ENCODE measurements around the gene SLC26A1. TPM values are rescaled to one million over a fixed set of nuclear protein-coding genes. Genes with fewer than 3 reads are reported as not detected.

Gene SLC26A1
- total and polyA plus RNA-seq, 2 of the 13 experiments (the other 11 are each of a cell fraction or from before 2014, with no cell fraction given), result 5.4 to 22.9 TPM

DNA sequence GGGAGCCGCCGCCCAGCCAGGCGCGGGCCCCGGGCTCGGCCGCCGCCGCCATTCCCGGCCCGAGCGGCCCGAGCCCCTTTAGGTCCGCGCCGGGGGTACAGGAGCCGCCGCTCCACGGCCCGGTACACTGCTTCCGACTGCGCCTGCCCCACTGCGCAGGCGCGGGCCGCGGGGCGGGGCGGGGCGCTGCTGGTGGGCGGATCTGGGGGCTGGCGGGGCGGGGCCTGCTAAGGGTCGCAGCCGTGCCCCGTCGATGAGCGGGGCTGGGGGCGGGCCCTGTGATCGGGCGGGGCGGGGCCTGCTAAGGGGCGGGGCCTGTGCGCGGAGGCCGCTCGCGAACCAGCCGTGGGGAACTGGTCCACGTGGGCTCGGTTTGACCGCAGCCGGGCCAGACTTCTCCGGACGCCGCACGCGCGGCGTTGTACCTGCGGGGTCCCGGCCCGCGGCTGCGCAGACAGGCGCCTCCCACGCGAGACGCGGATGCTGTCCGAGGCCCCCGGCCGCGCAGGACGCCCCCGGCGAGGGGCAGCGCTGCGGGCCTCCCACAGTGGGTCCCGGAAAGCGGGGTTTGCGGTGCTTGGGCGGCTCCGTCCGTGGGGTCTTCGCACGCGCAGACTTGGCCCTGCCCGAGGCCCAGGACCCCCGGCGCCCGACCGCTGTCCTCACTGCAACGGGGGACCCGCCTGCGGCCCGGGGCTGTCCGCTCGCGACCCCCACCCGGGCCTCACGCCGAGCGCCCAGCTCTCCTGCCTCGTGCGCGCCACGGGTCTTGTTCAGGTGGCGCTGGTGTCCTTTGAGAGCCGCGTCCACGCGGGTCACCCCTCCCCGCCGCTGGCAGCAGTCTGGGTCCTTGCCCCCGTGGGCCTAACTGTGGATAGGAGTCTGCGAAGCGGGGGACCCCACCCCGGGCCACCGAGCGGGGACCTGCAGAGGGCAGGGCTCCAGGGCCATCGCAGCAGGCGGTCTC, 19.5 kb downstream of the SLC26A1 start, which contains the start of gene DGKQ:
Gene DGKQ, minus strand, starts transcription at position 139 of the 967 bp plus-strand sequence. Its CDS starts 87 bp downstream, at position 52.
- H3K27me3 ChIP-seq (ENCODE audit: control insufficient read depth in 1 of 2, insufficient read depth in 2 of 2, low read length in 2 of 2), result peaks cover 0 to 3% of the 10 kb centered on the region in 2 experiments; a peak in 2 of 5 replicates
- H3K9me3 ChIP-seq (ENCODE audit: low read length), result no peaks in the 10 kb centered on the region
- peak within 1 kb of the TSS; percentile 74 to 87 (median 81) for H3K4me3 ChIP-seq (replicated peaks in 1 of 3; ENCODE audit: insufficient read depth in 1 of 3, low read depth in 2 of 3, low read length in 3 of 3)
- H3K36me3 ChIP-seq (replicated peaks in 1 of 2; ENCODE audit: control insufficient read depth in 1 of 2, insufficient read depth in 2 of 2, low read length in 2 of 2), result no peaks in the 10 kb centered on the region
- DNase-seq (ENCODE audit: low spot score), result peak; percentile 48
- intact Hi-C loops (cut with micrococcal nuclease; ENCODE audit: unreplicated experiment), result loop anchor here (2.0 kb wide), 1 partner anchor 19 kb away; the partner anchor contains the start of gene SLC26A1
- peak; percentile 67 for ATAC-seq
- H3K4me1 ChIP-seq (ENCODE audit: insufficient read depth, low read length), result peaks cover 21% of the 10 kb centered on the region
- H3K9ac ChIP-seq (ENCODE audit: insufficient read depth, low read depth, low read length), result peak within 1 kb of the TSS; percentile 67
- CTCF ChIA-PET (ENCODE audit: low intra/inter-chr PET ratio, low total read pairs), result no interaction called here
- H3K27ac ChIP-seq (ENCODE audit: extremely low read length, insufficient read depth, low read length), result no peak within 1 kb of the TSS
- POLR2A ChIA-PET, result interaction anchor here (1.4 kb wide), 1 partner anchor 42 kb away, joined by 4 read pairs; the partner anchor contains the start of genes GAK and TMEM175
- H4K20me1 ChIP-seq (ENCODE audit: insufficient read depth, low read length), result peaks cover 3% of the 10 kb centered on the region; the same call in 1 of the 2 replicates
- H3K4me2 ChIP-seq (ENCODE audit: low read depth, low read length), result peak within 1 kb of the TSS; percentile 98
- no peak within 1 kb of the TSS for H2AFZ ChIP-seq (ENCODE audit: low read length)
- no peak for FAIRE-seq
- in situ Hi-C loops (cut with HindIII; ENCODE audit: extremely low pct_ligation_motif_present, low pct_unique_long_range_greater_than_20kb), result no loop called here
- 58% methylated on average over 11 of the region's 123 CpGs for WGBS (ENCODE audit: low lambda C conversion rate)
- BruUV-seq (replicated peaks), result no TSS peak
- H3K79me2 ChIP-seq (ENCODE audit: insufficient read depth, low read length), result no peaks in the 10 kb centered on the region
- TF ChIP-seq ZFP36L2 (CRISPR knock-in tag; IDR thresholded peaks at IDR 0.05) (no peak), ZNF354B (CRISPR knock-in tag; IDR thresholded peaks at IDR 0.05) (no peak), MXI1 (IDR thresholded peaks at IDR 0.05; ENCODE audit: borderline replicate concordance, low read depth, low read length) (peak; percentile 17; the same call in 1 of the 3 replicates), PHF8 (CRISPR knock-in tag; IDR thresholded peaks at IDR 0.05) (peak; percentile 16; the same call in 1 of the 2 replicates), ZNF549 (CRISPR knock-in tag; IDR thresholded peaks at IDR 0.05) (no peak), TCF7L2 (IDR thresholded peaks at IDR 0.05; ENCODE audit: low read depth, low read length) (no peak), HOXA3 (CRISPR knock-in tag; IDR thresholded peaks at IDR 0.05) (peak; percentile 36; the same call in 1 of the 2 replicates)
- TF ChIP-seq, protein P1, sequence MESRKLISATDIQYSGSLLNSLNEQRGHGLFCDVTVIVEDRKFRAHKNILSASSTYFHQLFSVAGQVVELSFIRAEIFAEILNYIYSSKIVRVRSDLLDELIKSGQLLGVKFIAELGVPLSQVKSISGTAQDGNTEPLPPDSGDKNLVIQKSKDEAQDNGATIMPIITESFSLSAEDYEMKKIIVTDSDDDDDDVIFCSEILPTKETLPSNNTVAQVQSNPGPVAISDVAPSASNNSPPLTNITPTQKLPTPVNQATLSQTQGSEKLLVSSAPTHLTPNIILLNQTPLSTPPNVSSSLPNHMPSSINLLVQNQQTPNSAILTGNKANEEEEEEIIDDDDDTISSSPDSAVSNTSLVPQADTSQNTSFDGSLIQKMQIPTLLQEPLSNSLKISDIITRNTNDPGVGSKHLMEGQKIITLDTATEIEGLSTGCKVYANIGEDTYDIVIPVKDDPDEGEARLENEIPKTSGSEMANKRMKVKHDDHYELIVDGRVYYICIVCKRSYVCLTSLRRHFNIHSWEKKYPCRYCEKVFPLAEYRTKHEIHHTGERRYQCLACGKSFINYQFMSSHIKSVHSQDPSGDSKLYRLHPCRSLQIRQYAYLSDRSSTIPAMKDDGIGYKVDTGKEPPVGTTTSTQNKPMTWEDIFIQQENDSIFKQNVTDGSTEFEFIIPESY (CRISPR knock-in tag; IDR thresholded peaks at IDR 0.05), result peak; percentile 27; the same call in 1 of the 2 replicates
- TF ChIP-seq, protein P2, sequence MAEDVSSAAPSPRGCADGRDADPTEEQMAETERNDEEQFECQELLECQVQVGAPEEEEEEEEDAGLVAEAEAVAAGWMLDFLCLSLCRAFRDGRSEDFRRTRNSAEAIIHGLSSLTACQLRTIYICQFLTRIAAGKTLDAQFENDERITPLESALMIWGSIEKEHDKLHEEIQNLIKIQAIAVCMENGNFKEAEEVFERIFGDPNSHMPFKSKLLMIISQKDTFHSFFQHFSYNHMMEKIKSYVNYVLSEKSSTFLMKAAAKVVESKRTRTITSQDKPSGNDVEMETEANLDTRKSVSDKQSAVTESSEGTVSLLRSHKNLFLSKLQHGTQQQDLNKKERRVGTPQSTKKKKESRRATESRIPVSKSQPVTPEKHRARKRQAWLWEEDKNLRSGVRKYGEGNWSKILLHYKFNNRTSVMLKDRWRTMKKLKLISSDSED (CRISPR knock-in tag; IDR thresholded peaks at IDR 0.05), result no peak
- TF ChIP-seq, protein P3, sequence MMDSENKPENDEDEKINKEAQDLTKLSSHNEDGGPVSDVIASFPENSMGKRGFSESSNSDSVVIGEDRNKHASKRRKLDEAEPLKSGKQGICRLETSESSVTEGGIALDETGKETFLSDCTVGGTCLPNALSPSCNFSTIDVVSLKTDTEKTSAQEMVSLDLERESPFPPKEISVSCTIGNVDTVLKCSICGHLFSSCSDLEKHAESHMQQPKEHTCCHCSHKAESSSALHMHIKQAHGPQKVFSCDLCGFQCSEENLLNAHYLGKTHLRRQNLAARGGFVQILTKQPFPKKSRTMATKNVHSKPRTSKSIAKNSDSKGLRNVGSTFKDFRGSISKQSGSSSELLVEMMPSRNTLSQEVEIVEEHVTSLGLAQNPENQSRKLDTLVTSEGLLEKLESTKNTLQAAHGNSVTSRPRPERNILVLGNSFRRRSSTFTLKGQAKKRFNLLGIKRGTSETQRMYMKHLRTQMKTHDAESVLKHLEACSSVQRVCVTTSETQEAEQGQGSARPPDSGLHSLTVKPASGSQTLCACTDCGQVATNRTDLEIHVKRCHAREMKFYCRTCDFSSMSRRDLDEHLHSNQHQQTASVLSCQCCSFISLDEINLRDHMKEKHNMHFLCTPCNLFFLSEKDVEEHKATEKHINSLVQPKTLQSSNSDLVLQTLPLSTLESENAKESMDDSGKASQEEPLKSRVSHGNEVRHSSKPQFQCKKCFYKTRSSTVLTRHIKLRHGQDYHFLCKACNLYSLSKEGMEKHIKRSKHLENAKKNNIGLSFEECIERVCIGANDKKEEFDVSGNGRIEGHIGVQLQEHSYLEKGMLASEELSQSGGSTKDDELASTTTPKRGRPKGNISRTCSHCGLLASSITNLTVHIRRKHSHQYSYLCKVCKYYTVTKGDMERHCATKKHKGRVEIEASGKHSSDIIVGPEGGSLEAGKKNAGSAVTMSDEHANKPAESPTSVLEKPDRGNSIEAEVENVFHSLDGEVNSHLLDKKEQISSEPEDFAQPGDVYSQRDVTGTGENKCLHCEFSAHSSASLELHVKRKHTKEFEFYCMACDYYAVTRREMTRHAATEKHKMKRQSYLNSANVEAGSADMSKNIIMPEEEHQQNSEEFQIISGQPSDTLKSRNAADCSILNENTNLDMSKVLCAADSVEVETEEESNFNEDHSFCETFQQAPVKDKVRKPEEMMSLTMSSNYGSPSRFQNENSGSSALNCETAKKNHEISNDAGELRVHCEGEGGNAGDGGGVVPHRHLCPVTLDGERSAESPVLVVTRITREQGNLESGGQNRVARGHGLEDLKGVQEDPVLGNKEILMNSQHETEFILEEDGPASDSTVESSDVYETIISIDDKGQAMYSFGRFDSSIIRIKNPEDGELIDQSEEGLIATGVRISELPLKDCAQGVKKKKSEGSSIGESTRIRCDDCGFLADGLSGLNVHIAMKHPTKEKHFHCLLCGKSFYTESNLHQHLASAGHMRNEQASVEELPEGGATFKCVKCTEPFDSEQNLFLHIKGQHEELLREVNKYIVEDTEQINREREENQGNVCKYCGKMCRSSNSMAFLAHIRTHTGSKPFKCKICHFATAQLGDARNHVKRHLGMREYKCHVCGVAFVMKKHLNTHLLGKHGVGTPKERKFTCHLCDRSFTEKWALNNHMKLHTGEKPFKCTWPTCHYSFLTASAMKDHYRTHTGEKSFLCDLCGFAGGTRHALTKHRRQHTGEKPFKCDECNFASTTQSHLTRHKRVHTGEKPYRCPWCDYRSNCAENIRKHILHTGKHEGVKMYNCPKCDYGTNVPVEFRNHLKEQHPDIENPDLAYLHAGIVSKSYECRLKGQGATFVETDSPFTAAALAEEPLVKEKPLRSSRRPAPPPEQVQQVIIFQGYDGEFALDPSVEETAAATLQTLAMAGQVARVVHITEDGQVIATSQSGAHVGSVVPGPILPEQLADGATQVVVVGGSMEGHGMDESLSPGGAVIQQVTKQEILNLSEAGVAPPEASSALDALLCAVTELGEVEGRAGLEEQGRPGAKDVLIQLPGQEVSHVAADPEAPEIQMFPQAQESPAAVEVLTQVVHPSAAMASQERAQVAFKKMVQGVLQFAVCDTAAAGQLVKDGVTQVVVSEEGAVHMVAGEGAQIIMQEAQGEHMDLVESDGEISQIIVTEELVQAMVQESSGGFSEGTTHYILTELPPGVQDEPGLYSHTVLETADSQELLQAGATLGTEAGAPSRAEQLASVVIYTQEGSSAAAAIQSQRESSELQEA (CRISPR knock-in tag; IDR thresholded peaks at IDR 0.05; ENCODE audit: not compliant biosample characterization), result peak; percentile 76

Data from HepG2 (cell line).